Right lobe of liver (tissue), 4 donors: ENCODE results near the gene OR51I1.

Experiments used
- POLR2A ChIP-seq: fragments of 450-650 bp; IDR thresholded peaks from one replicate; pipeline ENCODE4 v1.6.1; 2017; ENCODE audit warnings: antibody characterized with exemption, mild to moderate bottlenecking
- TF ChIP-seq, protein P1 (sequence below), 4 donors: fragments of 200-600 bp in 3 of 4; fragments of 450-650 bp in 1 of 4; IDR thresholded peaks; one replicate each; pipeline versions ENCODE4 v1.5.1 to v1.8.0; 2016 to 2022; ENCODE audit warnings: antibody characterized with exemption in 4 of 4, mild to moderate bottlenecking in 2 of 4
- donor health status: DM: no; HTN: no; CAD: no.
- donor health status: DM: no; HTN: no; CAD: no.
- donor health status: DM: no; HTN: yes; CAD: no.

DNA sequence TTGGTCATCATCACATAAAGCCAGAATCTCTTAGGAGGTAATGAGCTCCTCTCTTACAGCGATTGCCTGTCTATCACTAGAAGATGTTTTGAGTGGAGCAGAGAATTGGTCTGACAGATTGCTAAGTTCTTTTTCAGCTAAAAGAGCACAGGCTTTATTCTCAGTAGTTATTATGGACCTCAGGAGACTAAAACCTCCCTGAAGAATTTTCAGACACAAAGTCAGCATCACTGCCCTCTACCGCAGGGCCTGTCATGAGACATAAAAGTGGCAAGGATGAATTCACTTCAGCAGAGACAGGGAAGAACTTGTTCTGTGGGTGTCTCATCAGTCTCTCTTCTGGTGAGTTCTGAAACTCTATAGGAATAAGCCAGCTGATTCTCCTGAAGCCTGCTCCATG is 7.7 kb upstream of the OR51I1 start, which contains the start of gene OR51I2:
- no peak for TF ChIP-seq POLR2A
- TF ChIP-seq, protein P1, sequence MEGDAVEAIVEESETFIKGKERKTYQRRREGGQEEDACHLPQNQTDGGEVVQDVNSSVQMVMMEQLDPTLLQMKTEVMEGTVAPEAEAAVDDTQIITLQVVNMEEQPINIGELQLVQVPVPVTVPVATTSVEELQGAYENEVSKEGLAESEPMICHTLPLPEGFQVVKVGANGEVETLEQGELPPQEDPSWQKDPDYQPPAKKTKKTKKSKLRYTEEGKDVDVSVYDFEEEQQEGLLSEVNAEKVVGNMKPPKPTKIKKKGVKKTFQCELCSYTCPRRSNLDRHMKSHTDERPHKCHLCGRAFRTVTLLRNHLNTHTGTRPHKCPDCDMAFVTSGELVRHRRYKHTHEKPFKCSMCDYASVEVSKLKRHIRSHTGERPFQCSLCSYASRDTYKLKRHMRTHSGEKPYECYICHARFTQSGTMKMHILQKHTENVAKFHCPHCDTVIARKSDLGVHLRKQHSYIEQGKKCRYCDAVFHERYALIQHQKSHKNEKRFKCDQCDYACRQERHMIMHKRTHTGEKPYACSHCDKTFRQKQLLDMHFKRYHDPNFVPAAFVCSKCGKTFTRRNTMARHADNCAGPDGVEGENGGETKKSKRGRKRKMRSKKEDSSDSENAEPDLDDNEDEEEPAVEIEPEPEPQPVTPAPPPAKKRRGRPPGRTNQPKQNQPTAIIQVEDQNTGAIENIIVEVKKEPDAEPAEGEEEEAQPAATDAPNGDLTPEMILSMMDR (IDR thresholded peaks at IDR 0.05), result no peak
